ENCODE measurements around the gene NAIF1. TPM values are rescaled to one million over a fixed set of nuclear protein-coding genes. Genes with fewer than 3 reads are reported as not detected.

Gene NAIF1
- total RNA-seq, 1 experiment from 2014 or later = 14.6 TPM

GRCh38 chr9:128027705-128028104 is 39.4 kb downstream of the NAIF1 start:
- peak overlapping the region; percentile 85 for H3K27ac ChIP-seq (ENCODE audit: low read length)
- no peak overlapping the region for H3K4me3 ChIP-seq (ENCODE audit: low read depth in 2 of 2, low read length in 2 of 2)
- DNase-seq (ENCODE audit: low read depth, low spot score) (no peak), ATAC-seq (no peak)
- ChIA-PET CTCF (interaction anchor here (0.7 kb wide), 1 partner anchor 83 kb away, joined by 6 read pairs; no protein-coding TSS in a partner anchor), POLR2A (interaction anchor here (0.6 to 1.2 kb wide), 2 partner anchors 10 to 42 kb away, joined by 6 to 11 read pairs; no protein-coding TSS in a partner anchor)
- TF ChIP-seq POLR2AphosphoS5 (IDR thresholded peaks at IDR 0.05; ENCODE audit: low read depth, low read length) (no peak), TCF7L2 (IDR thresholded peaks at IDR 0.05; ENCODE audit: low read depth, low read length) (no peak)
- in situ Hi-C loops (cut with HindIII; ENCODE audit: low pct_unique_long_range_greater_than_20kb, low sequenced_read_pairs) = no loop called here
- H3K4me1 ChIP-seq (ENCODE audit: control insufficient read depth, insufficient read depth, low read length) = peaks cover 40% of the 10 kb centered on the region
- no peaks in the 10 kb centered on the region for H3K27me3 ChIP-seq (ENCODE audit: control insufficient read depth, insufficient read depth, low read length)
- BruUV-seq (replicated peaks) = no TSS peak
- H3K9me3 ChIP-seq (ENCODE audit: control insufficient read depth, insufficient read depth, low read depth, low read length) = no peaks in the 10 kb centered on the region
- intact Hi-C loops (cut with micrococcal nuclease; ENCODE audit: unreplicated experiment) = loop anchor here (5.0 kb wide), 1 partner anchor 55 kb away; no protein-coding TSS in a partner anchor
- H3K36me3 ChIP-seq (ENCODE audit: control insufficient read depth, insufficient read depth, low read length) = no peaks in the 10 kb centered on the region

GRCh38 chr9:128026773-128027541 is 40.2 kb downstream of the NAIF1 start:
- peaks cover 46% of the 10 kb centered on the region for H3K4me1 ChIP-seq (ENCODE audit: control insufficient read depth, insufficient read depth, low read length)
- H3K27ac ChIP-seq (ENCODE audit: low read length) = peak overlapping the region; percentile 85
- in situ Hi-C loops (cut with HindIII; ENCODE audit: low pct_unique_long_range_greater_than_20kb, low sequenced_read_pairs) (no loop called here), intact Hi-C loops (cut with micrococcal nuclease; ENCODE audit: unreplicated experiment) (loop anchor here (5.0 kb wide), 1 partner anchor 55 kb away; no protein-coding TSS in a partner anchor)
- H3K4me3 ChIP-seq (ENCODE audit: low read depth in 2 of 2, low read length in 2 of 2) = no peak overlapping the region
- ATAC-seq (peak; percentile 61), DNase-seq (ENCODE audit: low read depth, low spot score) (no peak)
- BruUV-seq (replicated peaks) = no TSS peak
- ChIA-PET CTCF (interaction anchor here (1.0 to 1.1 kb wide), 2 partner anchors 9 to 72 kb away, joined by 3 to 4 read pairs; no protein-coding TSS in a partner anchor), POLR2A (interaction anchor here (0.6 to 1.2 kb wide), 3 partner anchors 11 to 41 kb away, joined by 6 to 11 read pairs (median 6); no protein-coding TSS in a partner anchor)
- H3K9me3 ChIP-seq (ENCODE audit: control insufficient read depth, insufficient read depth, low read depth, low read length) = no peaks in the 10 kb centered on the region
- TF ChIP-seq TCF7L2 (IDR thresholded peaks at IDR 0.05; ENCODE audit: low read depth, low read length) (no peak), POLR2AphosphoS5 (IDR thresholded peaks at IDR 0.05; ENCODE audit: low read depth, low read length) (no peak), SIN3A (IDR thresholded peaks at IDR 0.05; ENCODE audit: borderline replicate concordance, insufficient read depth, low read depth, low read length) (no peak)
- H3K36me3 ChIP-seq (ENCODE audit: control insufficient read depth, insufficient read depth, low read length) = no peaks in the 10 kb centered on the region
- no peaks in the 10 kb centered on the region for H3K27me3 ChIP-seq (ENCODE audit: control insufficient read depth, insufficient read depth, low read length)

- Histone ChIP-seq H3K4me3 (ENCODE audit: low read depth in 2 of 2, low read length in 2 of 2) (no peak overlapping the region), H3K27me3 (ENCODE audit: control insufficient read depth, insufficient read depth, low read length) (no peaks in the 10 kb centered on the region), H3K4me1 (ENCODE audit: control insufficient read depth, insufficient read depth, low read length) (peaks cover 46% of the 10 kb centered on the region), H3K36me3 (ENCODE audit: control insufficient read depth, insufficient read depth, low read length) (no peaks in the 10 kb centered on the region), H3K9me3 (ENCODE audit: control insufficient read depth, insufficient read depth, low read depth, low read length) (no peaks in the 10 kb centered on the region), H3K27ac (ENCODE audit: low read length) (peak overlapping the region; percentile 85)
- CTCF ChIA-PET = interaction anchor here (1.0 to 1.1 kb wide), 2 partner anchors 8 to 71 kb away, joined by 3 to 4 read pairs; no protein-coding TSS in a partner anchor
- in situ Hi-C loops (cut with HindIII; ENCODE audit: low pct_unique_long_range_greater_than_20kb, low sequenced_read_pairs) = no loop called here
- TF ChIP-seq REST (IDR thresholded peaks at IDR 0.05; ENCODE audit: insufficient read depth in 1 of 2, low read depth in 2 of 2, low read length in 1 of 2) (no peak), TCF7L2 (IDR thresholded peaks at IDR 0.05; ENCODE audit: low read depth, low read length) (no peak), POLR2AphosphoS5 (IDR thresholded peaks at IDR 0.05; ENCODE audit: low read depth, low read length) (no peak), CTCF (IDR thresholded peaks at IDR 0.05) (no peak), SIN3A (IDR thresholded peaks at IDR 0.05; ENCODE audit: borderline replicate concordance, insufficient read depth, low read depth, low read length) (no peak)
- POLR2A ChIA-PET = interaction anchor here (0.8 to 1.2 kb wide), 2 partner anchors 24 to 40 kb away, joined by 6 to 11 read pairs; no protein-coding TSS in a partner anchor
- ATAC-seq (no peak), DNase-seq (ENCODE audit: low read depth, low spot score) (no peak)
- BruUV-seq (replicated peaks) = no TSS peak
- intact Hi-C loops (cut with micrococcal nuclease; ENCODE audit: unreplicated experiment) = loop anchor here (5.0 kb wide), 1 partner anchor 54 kb away; no protein-coding TSS in a partner anchor
Observed at GRCh38 chr9:128026255-128026772, 40.8 kb downstream of the NAIF1 start.
